ENCODE data around the gene ARHGEF38.
A peak's percentile ranks its signal among the peaks of the same experiment; 100 is the strongest.
"Not testable (repeated sequence)": the region's sequence is repeated elsewhere in the genome, so short reads cannot be mapped to it uniquely, and the experiment has no call there.

Gene ARHGEF38

GRCh38 chr4:105715692-105716278 is 163.4 kb downstream of the ARHGEF38 start:
- DNase-seq: peak; percentile 46

DNA sequence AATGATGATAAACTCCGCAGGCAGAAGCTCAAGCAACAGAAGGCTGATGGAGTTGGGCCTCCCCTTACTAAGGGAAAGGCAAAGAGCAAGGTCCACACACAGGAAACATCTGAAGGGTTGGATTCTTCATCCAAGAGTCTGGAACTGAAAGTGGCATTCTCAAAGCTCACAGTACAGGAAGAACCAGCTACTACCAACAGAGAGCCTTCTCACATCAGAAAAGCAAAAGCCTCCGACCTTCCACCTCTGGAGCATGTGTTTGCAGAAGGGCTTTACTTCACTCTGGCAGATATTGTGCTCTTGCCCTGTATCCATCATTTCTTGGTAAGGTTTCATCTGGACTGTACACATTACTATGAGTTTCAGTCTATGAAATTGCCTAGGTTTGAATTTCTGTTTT is 166.8 kb downstream of the ARHGEF38 start:
- no peak for DNase-seq

DNA sequence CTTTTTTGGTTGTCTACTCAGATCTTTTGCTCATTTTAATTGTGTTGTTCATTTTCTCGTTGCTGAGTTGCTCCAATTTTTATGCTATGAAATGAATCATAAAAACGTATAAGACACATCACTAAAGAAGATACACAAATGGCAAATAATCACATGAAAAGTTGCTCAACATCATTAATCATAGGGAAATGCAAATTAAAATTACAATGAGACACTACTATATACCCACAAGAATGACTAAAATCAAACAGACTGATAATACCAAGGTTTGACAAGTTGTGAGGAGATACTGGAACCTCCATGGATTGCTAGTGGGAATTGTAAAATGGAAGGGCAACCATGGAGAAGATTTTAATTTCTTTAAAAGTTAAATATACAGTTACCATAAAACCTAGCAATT is 173.2 kb downstream of the ARHGEF38 start:
- DNase-seq: no peak

- not testable (repeated sequence) for DNase-seq
These were observed 177.5 kb downstream of the ARHGEF38 start for GRCh38 chr4:105729895-105730294.
